Activated CD4-positive, alpha-beta memory T cell treated with anti-CD3 and anti-CD28 coated beads for 36 hours (primary cell): ENCODE data around the gene PSTPIP1. TPM values are rescaled to one million over a fixed set of nuclear protein-coding genes. Genes with fewer than 3 reads are reported as not detected.

Experiments
- CTCF ChIA-PET: fragments of 350-600 bp; sonication (Branson Sonifier 250); formaldehyde crosslinking; loops from one replicate; lab custom pipeline; 2021; ENCODE audit warnings: antibody characterized with exemption, inconsistent platforms; lab: Charles Lee
- POLR2A ChIA-PET: fragments of 350-600 bp; sonication (Branson Sonifier 250); formaldehyde crosslinking; loops from one replicate; lab custom pipeline; 2021; ENCODE audit warnings: antibody characterized with exemption; lab: Charles Lee
- DNase-seq: peaks from one replicate; pipeline ENCODE4 v3.0.0-alpha.2; 2020
- H3K27ac Mint-ChIP-seq: one replicate; pipeline ENCODE4 v1.8.0; 2021; ENCODE audit warnings: mixed read lengths
- H3K27me3 Mint-ChIP-seq: one replicate; pipeline ENCODE4 v1.8.0; 2021; ENCODE audit warnings: mixed read lengths
- H3K36me3 Mint-ChIP-seq: one replicate; pipeline ENCODE4 v1.8.0; 2021; ENCODE audit warnings: mixed read lengths
- H3K4me1 Mint-ChIP-seq: one replicate; pipeline ENCODE4 v1.8.0; 2021; ENCODE audit warnings: low read depth, mixed read lengths
- H3K4me3 Mint-ChIP-seq: one replicate; pipeline ENCODE4 v1.8.0; 2021; ENCODE audit warnings: mild to moderate bottlenecking, mixed read lengths
- H3K9me3 Mint-ChIP-seq: one replicate; pipeline ENCODE4 v1.8.0; 2021; ENCODE audit warnings: mixed read lengths
- intact Hi-C: fragments of 100-400 bp; cut with micrococcal nuclease; formaldehyde crosslinking; loops from one replicate; pipeline ENCODE4 v1.15.1; 2023
- total RNA-seq, 2 experiments: library from RNA; stranded (reverse); gene quantifications; one replicate each; pipeline ENCODE4 v1.2.3, GENCODE V29; 2021

The PSTPIP1 gene
- total RNA-seq, 2 experiments from 2014 or later, result 155 to 164 TPM

DNA sequence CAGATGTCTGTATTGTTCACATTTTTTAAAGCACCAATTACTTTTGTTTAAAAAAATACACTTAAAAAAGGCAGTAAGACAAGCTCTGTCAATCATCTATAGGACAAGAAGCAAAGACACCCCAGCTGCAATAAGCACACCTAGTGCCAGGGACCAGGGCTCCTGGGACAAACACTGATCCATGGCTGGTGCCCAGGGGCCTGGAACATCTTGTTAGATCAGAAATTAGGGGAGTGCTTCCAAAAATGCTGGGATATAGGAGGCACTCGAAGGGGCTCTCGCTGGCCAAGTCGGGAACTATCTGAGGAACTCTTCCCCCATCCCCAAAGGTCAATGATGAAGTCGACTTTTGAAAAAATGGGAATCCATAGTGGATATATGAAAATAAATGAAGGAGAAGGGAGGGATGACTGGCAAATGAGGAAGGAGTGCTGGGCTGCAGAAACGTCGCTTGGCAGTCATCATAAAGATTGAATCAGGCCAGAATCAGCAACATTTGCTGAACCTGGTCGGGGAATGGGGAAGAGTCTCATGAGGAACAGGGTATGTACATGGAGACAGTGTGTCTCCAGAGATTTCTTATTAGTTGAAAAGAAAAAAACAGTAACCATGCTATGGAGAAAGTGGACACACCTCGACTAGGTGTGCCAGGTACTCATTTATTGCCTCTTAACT, 47.5 kb downstream of the PSTPIP1 start:
- Mint-ChIP-seq H3K4me3 (no peak overlapping the region), H3K27ac (no peak overlapping the region), H3K27me3 (no peaks in the 10 kb centered on the region), H3K36me3 (peaks cover 49% of the 10 kb centered on the region), H3K9me3 (peaks cover 29% of the 10 kb centered on the region), H3K4me1 (peaks cover 3% of the 10 kb centered on the region)
- intact Hi-C loops, result no loop called here
- CTCF ChIA-PET, result no interaction called here
- DNase-seq, result no peak
- POLR2A ChIA-PET, result no interaction called here

DNA sequence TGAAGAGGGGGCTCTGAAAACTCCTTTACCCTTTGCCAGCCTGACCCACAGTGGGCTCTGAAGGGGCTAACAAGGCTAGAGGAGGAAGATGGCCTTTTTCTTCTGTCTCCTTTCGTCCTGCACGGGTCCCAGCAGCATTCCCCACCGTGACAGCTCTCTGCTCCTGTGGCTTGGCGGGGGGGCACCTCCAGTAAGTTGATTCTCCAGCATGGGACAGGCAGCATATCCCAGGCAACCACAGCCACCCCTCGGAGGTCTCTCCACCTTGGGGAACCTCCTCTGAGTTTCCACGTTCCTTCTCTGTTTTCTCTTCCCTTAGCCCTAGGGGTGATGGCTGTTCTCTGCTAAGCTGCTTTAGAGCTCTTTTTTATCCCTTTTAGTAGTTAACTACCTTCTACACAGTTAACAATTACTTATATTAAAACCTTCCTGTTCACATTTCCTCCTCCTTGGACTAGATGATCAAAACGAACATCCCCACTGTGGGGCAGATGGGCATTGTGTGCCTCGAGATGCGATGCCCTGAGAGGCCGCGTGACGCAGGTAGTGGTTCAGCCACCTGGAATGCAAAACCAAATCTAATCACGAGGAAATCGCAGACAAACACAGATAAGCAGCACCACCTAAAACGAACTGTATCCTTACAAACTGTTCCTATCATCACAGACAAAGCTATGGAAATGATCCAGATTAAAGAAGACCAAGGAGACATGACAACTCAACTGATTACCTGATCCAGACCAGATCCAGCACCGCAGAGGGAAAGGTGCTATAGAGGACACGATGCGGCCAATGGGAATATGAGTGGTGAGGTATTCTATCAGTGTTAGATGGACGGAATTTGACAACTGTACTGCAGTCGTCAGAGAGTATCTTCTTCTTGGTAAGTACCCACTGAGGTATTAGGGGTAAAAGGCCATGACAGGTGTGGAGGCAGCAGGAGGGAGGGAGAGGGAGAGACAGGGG, 48.3 kb downstream of the PSTPIP1 start:
- H3K9me3 Mint-ChIP-seq, result peaks cover 23% of the 10 kb centered on the region
- no peak overlapping the region for H3K4me3 Mint-ChIP-seq
- no peak for DNase-seq
- H3K36me3 Mint-ChIP-seq, result peaks cover 45% of the 10 kb centered on the region
- H3K4me1 Mint-ChIP-seq, result peaks cover 3% of the 10 kb centered on the region
- CTCF ChIA-PET, result interaction anchor here (3.2 kb wide), 1 partner anchor 8 kb away, joined by 9 read pairs; no protein-coding TSS in a partner anchor
- H3K27me3 Mint-ChIP-seq, result no peaks in the 10 kb centered on the region
- intact Hi-C loops, result no loop called here
- no peak overlapping the region for H3K27ac Mint-ChIP-seq
- POLR2A ChIA-PET, result no interaction called here

DNA sequence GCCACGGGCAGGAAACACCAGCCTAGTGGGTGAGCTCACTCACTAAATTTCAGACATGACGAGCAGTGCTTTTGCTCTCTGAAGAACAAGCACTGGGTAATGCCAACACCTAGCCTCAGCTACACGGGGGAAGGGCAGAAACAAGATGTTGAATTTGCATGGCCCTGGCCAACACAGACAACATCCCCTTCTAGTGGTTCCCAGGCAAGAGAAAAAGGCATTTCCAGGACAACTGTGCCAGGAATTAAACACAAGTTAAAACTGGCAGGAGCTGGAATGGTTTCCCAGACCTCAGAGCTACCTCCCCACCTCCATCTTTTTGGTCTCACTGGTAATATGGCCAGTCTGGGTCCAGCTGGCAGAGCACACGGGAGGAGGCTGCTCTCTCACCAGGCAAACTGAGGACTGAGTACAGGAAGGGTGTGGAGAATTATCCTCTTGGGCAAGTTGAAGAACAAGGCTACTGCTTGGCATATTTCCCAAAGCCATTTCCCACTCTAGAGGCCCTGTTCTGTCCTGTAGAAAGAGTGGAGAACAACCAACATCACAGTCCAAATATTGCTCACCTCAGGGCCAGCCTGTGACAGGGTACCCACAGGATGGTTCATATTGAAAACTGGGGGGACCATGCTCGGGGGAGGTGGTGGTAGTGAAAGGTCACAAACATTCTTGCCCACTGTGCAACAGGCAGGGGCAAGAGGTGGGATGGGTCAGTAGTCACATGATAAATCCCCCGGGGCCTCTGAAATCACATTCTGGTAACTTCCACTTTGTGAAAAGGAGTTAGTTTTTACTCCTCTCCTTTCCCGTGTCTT, 49.5 kb downstream of the PSTPIP1 start:
- H3K36me3 Mint-ChIP-seq, result peaks cover 42% of the 10 kb centered on the region

DNA sequence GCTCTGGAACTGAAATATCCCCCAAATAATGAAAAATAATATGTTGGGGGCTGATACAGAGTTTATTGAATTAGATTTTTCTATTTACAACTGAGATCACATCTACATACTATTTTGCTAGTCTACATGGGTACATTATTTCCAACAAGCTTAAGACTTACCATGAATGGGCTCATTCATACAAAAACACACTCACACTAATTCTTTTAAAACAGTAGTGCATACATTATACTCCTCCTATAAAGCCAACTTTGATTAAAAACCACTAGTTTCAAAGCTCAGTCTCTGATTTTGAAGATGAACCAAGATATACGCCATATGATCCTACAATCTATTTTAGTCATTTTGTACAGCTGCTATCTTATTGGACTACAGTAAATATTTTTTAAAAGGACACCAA, 51.1 kb downstream of the PSTPIP1 start:
- H3K4me3 Mint-ChIP-seq, result no peak overlapping the region
- H3K27ac Mint-ChIP-seq, result no peak overlapping the region
- CTCF ChIA-PET, result interaction anchor here (0.9 to 3.2 kb wide), 6 partner anchors 11 to 497 kb away, joined by 3 to 9 read pairs (median 4); no protein-coding TSS in a partner anchor
- H3K4me1 Mint-ChIP-seq, result no peaks in the 10 kb centered on the region
- intact Hi-C loops, result no loop called here
- peaks cover 35% of the 10 kb centered on the region for H3K36me3 Mint-ChIP-seq
- POLR2A ChIA-PET, result no interaction called here
- no peaks in the 10 kb centered on the region for H3K27me3 Mint-ChIP-seq
- no peak for DNase-seq
- H3K9me3 Mint-ChIP-seq, result peaks cover 3% of the 10 kb centered on the region

More for the DNA sequence above, 49.5 kb downstream of the PSTPIP1 start:
- ChIA-PET POLR2A (no interaction called here), CTCF (interaction anchor here (3.2 kb wide), 1 partner anchor 10 kb away, joined by 9 read pairs; no protein-coding TSS in a partner anchor)
- intact Hi-C loops, result no loop called here
- peaks cover 13% of the 10 kb centered on the region for H3K9me3 Mint-ChIP-seq
- peaks cover 3% of the 10 kb centered on the region for H3K4me1 Mint-ChIP-seq
- no peak overlapping the region for H3K4me3 Mint-ChIP-seq
- no peaks in the 10 kb centered on the region for H3K27me3 Mint-ChIP-seq
- H3K27ac Mint-ChIP-seq, result no peak overlapping the region
- no peak for DNase-seq

DNA sequence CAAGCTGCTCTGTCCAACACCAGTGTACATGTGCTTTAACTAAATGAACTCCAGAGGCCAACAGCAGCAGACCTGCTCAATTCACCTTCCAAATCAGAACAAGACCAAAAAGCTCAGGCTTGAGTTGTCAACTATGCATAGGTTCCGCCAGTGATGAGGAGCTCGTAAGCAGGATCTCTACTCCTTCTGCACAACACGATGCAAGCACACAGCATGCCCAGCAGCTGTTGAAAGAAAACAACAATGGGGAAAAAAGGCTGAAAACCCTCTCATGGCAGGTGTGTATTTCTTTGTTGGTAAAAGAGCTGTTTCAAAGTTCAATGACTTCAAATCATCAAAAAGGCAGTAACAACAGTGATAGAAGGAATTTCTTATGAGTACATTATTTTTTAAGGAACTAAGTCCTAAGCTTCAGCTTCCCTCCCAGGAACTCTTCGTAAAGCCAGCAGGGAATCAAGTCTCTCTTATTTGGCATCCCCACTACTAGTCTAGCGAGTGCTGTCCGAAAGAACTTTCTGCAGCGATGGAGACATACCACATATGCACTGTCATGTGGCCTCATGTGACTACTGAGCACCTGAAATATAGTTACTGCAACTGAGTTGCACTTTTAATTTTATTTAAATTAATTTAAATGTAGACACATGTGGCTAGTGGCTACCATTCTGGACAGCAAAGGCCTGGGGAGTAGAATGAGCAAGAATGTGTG, 51.9 kb downstream of the PSTPIP1 start:
- Mint-ChIP-seq H3K27ac (no peak overlapping the region), H3K4me1 (no peaks in the 10 kb centered on the region), H3K9me3 (peaks cover under 1% of the 10 kb centered on the region), H3K27me3 (no peaks in the 10 kb centered on the region), H3K4me3 (no peak overlapping the region), H3K36me3 (peaks cover 34% of the 10 kb centered on the region)
- POLR2A ChIA-PET, result no interaction called here
- intact Hi-C loops, result no loop called here
- CTCF ChIA-PET, result interaction anchor here (1.3 to 3.2 kb wide), 3 partner anchors 12 to 73 kb away, joined by 4 to 9 read pairs (median 7); no protein-coding TSS in a partner anchor
- DNase-seq, result no peak

DNA sequence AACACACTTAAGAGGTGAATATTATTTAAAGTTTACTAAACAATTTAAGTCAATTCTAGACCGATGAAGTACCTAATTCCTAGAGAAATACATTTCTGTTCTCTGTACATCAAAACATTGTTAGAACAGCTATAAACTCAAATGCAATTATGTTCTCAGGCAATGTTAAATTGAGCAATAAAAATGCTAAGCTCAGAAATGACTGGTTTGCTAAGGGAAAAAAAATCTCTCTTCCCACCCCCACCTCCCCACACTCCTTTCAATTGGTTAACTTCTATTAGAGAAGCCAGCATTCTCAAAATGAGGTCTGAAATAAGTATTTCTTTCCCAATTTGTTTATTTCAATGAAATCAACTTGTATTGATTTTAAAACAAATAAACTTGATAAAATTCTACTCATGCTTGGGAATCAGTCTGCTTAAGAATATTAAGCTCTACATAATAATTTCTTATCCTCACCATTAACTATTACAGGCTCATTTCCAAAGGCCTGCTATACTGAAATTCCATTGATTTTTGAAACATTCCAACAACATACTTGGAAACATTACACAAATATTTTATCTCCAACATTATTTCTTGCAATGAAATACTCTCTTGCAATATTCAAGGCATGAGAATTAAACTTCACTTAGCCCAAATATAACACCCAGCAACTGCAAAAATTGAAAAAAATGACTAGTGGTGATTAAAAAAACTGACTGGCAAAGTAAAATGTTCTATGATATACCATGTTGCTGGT, 53.4 kb downstream of the PSTPIP1 start:
- CTCF ChIA-PET, result interaction anchor here (1.2 kb wide), 1 partner anchor 495 kb away, joined by 3 read pairs; no protein-coding TSS in a partner anchor
- DNase-seq, result no peak
- H3K4me3 Mint-ChIP-seq, result no peak overlapping the region
- H3K4me1 Mint-ChIP-seq, result no peaks in the 10 kb centered on the region
- POLR2A ChIA-PET, result no interaction called here
- no peaks in the 10 kb centered on the region for H3K27me3 Mint-ChIP-seq
- H3K9me3 Mint-ChIP-seq, result no peaks in the 10 kb centered on the region
- peaks cover 39% of the 10 kb centered on the region for H3K36me3 Mint-ChIP-seq
- intact Hi-C loops, result no loop called here
- no peak overlapping the region for H3K27ac Mint-ChIP-seq

DNA sequence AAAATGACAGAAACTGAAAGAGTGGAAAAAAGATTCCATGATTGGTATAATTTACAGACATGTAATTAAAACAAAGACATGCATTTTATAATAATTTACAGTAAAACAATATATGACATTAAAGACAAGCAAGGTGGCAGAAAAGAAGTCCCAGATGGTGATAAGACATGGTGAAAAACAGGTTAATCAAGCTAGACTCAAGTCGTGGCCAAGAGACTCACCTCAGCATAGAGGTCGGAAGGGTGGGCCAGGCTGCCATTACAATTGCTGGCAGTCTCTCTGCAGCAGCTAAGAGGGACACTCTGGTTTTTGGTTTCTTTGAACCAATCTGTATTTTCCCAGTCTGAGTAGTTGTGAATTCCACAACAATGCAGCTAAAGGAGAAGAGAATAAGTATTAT, 57.6 kb downstream of the PSTPIP1 start:
- CTCF ChIA-PET, result interaction anchor here (1.4 kb wide), 1 partner anchor 17 kb away, joined by 3 read pairs; no protein-coding TSS in a partner anchor
- POLR2A ChIA-PET, result no interaction called here
- Mint-ChIP-seq H3K4me1 (peaks cover 10% of the 10 kb centered on the region), H3K9me3 (no peaks in the 10 kb centered on the region), H3K27ac (no peak overlapping the region), H3K4me3 (no peak overlapping the region), H3K36me3 (peaks cover 12% of the 10 kb centered on the region), H3K27me3 (no peaks in the 10 kb centered on the region)
- intact Hi-C loops, result no loop called here
- no peak for DNase-seq

DNA sequence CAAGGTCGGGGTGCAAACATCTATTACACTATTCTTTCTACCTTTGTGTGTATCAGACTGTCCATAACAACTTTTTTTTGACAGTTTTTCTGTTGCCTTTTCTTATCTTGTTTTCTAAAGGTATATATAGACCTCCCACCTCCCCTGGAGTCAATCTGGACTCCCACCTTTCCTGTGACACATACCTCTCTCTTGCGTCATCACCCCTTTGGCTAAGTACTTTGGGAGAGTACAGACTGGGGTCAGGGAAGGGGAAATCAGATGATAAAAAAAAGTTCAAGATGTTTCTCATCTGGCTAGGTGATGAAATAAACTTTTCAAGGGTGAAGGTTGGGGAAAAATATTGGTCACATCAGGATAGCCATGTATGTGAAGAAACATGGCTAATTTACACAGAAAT, 58.8 kb downstream of the PSTPIP1 start:
- POLR2A ChIA-PET, result no interaction called here
- Mint-ChIP-seq H3K4me3 (no peak overlapping the region), H3K27me3 (no peaks in the 10 kb centered on the region), H3K36me3 (peaks cover 11% of the 10 kb centered on the region), H3K4me1 (peaks cover 18% of the 10 kb centered on the region), H3K9me3 (no peaks in the 10 kb centered on the region), H3K27ac (no peak overlapping the region)
- CTCF ChIA-PET, result no interaction called here
- intact Hi-C loops, result no loop called here
- no peak for DNase-seq

DNA sequence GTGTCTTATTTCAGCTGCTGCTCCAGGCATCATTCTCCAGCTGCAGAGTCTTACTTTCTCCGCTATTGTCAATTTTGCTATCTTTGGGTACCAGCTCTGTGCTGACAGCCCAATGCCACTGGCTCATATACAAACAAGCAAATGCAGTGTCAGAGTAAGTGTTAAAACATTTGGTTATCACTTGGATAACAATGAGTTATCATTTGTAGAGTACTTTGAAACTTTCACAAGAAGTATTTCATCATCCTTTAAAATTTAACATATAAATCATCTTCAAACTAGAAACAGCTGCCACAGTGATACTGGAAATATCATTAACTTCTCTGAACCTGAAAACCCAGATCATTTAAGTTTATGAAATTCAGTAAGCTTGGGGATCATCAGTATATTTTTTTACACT, 62.1 kb downstream of the PSTPIP1 start:
- Mint-ChIP-seq H3K4me1 (peaks cover 32% of the 10 kb centered on the region), H3K27me3 (no peaks in the 10 kb centered on the region), H3K4me3 (no peak overlapping the region), H3K27ac (peak overlapping the region; percentile 1), H3K9me3 (no peaks in the 10 kb centered on the region), H3K36me3 (peaks cover 6% of the 10 kb centered on the region)
- ChIA-PET CTCF (interaction anchor here (1.1 to 2.0 kb wide), 2 partner anchors 83 to 440 kb away, joined by 3 to 7 read pairs; no protein-coding TSS in a partner anchor), POLR2A (interaction anchor here (1.2 kb wide), 1 partner anchor 14 kb away, joined by 3 read pairs; no protein-coding TSS in a partner anchor)
- DNase-seq, result no peak
- intact Hi-C loops, result no loop called here

DNA sequence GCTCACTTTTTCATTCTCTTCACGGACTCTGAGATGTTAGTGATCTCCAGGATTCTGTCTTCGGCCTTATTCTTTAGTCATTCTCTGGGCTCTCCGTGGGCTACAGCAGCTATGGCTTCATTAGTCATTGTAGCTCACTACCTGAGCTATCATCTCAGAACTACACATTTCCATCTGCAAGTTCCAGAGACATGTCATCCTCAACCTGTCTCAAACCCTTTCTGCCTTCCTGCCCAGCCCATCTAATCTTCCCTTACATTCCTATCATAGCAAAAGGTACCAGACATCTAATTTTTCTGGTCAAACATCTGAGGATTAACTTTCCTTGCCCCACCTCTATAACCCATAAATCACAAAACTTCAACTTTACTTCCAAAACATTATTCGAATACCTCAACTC, 62.8 kb downstream of the PSTPIP1 start:
- Mint-ChIP-seq H3K4me3 (no peak overlapping the region), H3K36me3 (peaks cover under 1% of the 10 kb centered on the region), H3K27ac (peak overlapping the region; percentile 1), H3K9me3 (no peaks in the 10 kb centered on the region), H3K4me1 (peaks cover 33% of the 10 kb centered on the region), H3K27me3 (no peaks in the 10 kb centered on the region)
- ChIA-PET CTCF (interaction anchor here (1.0 to 3.1 kb wide), 3 partner anchors 34 to 439 kb away, joined by 4 to 12 read pairs (median 7); no protein-coding TSS in a partner anchor), POLR2A (no interaction called here)
- intact Hi-C loops, result no loop called here
- no peak for DNase-seq
